H9 (cell line): ENCODE measurements around the gene TPRG1. TPM values are rescaled to one million over a fixed set of nuclear protein-coding genes. Genes with fewer than 3 reads are reported as not detected.

Experiments used
- DNase-seq: peaks from one replicate; pipeline ENCODE4 v3.0.0-alpha.2; 2017
- H2AFZ ChIP-seq: one replicate; pipeline ENCODE4 v1.6.1; 2013; ENCODE audit warnings: mild to moderate bottlenecking, low read length, control low read depth, moderate library complexity
- H2AK5ac ChIP-seq: 2 replicates; pipeline ENCODE4 v1.6.1; 2013; ENCODE audit warnings: low read length, control low read depth, mixed read lengths; ENCODE audit not compliant: insufficient read length
- H2BK120ac ChIP-seq: one replicate; pipeline ENCODE4 v1.6.1; 2013; ENCODE audit warnings: low read depth, mild to moderate bottlenecking, low read length, control low read depth, inconsistent platforms; ENCODE audit not compliant: poor library complexity, severe bottlenecking
- H2BK12ac ChIP-seq: 2 replicates; pipeline ENCODE4 v1.6.1; 2013; ENCODE audit warnings: low read length, control low read depth, mixed read lengths, low read depth; ENCODE audit not compliant: insufficient read length
- H2BK15ac ChIP-seq: 2 replicates; pipeline ENCODE4 v1.6.1; 2013; ENCODE audit warnings: low read depth, low read length, control low read depth
- H2BK20ac ChIP-seq: one replicate; pipeline ENCODE4 v1.6.1; 2013; ENCODE audit warnings: low read depth, mild to moderate bottlenecking, low read length, control low read depth, inconsistent platforms; ENCODE audit not compliant: poor library complexity, severe bottlenecking
- H2BK5ac ChIP-seq: 2 replicates; pipeline ENCODE4 v1.6.1; 2013; ENCODE audit warnings: low read length, control low read depth, mixed read lengths; ENCODE audit not compliant: insufficient read length
- H3K14ac ChIP-seq: 2 replicates; pipeline ENCODE4 v1.6.1; 2013; ENCODE audit warnings: low read length, control low read depth; ENCODE audit not compliant: insufficient read depth
- H3K18ac ChIP-seq: 2 replicates; pipeline ENCODE4 v1.6.1; 2013; ENCODE audit warnings: low read depth, mild to moderate bottlenecking, mixed read lengths, low read length, control low read depth; ENCODE audit not compliant: insufficient read length
- H3K23ac ChIP-seq: 2 replicates; pipeline ENCODE4 v1.6.1; 2013; ENCODE audit warnings: low read length, control low read depth, mixed read lengths, low read depth; ENCODE audit not compliant: insufficient read length
- H3K23me2 ChIP-seq: 2 replicates; pipeline ENCODE4 v1.6.1; 2013; ENCODE audit warnings: low read depth, mild to moderate bottlenecking, mixed read lengths, low read length, control low read depth; ENCODE audit not compliant: insufficient read length, poor library complexity, severe bottlenecking
- H3K27ac ChIP-seq: 2 replicates; pipeline ENCODE4 v1.5.1; 2013; ENCODE audit warnings: low read length, control low read depth, mixed read lengths, low read depth; ENCODE audit not compliant: insufficient read length
- H3K27me3 ChIP-seq: 2 replicates; pipeline ENCODE4 v1.6.1; 2013; ENCODE audit warnings: low read length, control low read depth, inconsistent platforms; ENCODE audit not compliant: insufficient read depth
- H3K4ac ChIP-seq: 2 replicates; pipeline ENCODE4 v1.6.1; 2013; ENCODE audit warnings: low read depth, mild to moderate bottlenecking, control low read depth, inconsistent platforms, low read length, moderate library complexity
- H3K4me1 ChIP-seq: 2 replicates; pipeline ENCODE4 v1.6.1; 2013; ENCODE audit warnings: low read length, control low read depth, inconsistent platforms; ENCODE audit not compliant: insufficient read depth
- H3K4me2 ChIP-seq: 2 replicates; pipeline ENCODE4 v1.6.1; 2013; ENCODE audit warnings: low read length, control low read depth, mixed read lengths; ENCODE audit not compliant: insufficient read length, insufficient read depth
- H3K56ac ChIP-seq: 2 replicates; pipeline ENCODE4 v1.6.1; 2013; ENCODE audit warnings: low read depth, mild to moderate bottlenecking, mixed read lengths, low read length, control low read depth; ENCODE audit not compliant: insufficient read length
- H3K79me1 ChIP-seq: 2 replicates; pipeline ENCODE4 v1.6.1; 2013; ENCODE audit warnings: low read depth, mild to moderate bottlenecking, moderate library complexity, low read length, control low read depth, inconsistent platforms; ENCODE audit not compliant: insufficient read depth, poor library complexity, severe bottlenecking
- H3K79me2 ChIP-seq: 2 replicates; pipeline ENCODE4 v1.6.1; 2013; ENCODE audit warnings: low read length, control low read depth, inconsistent platforms; ENCODE audit not compliant: insufficient read depth
- H3K9ac ChIP-seq: 2 replicates; pipeline ENCODE4 v1.6.1; 2013; ENCODE audit warnings: low read length, control low read depth, mixed read lengths; ENCODE audit not compliant: insufficient read length; ENCODE audit errors: extremely low read depth
- H3K9me3 ChIP-seq: one replicate; pipeline ENCODE4 v1.6.1; 2013; ENCODE audit warnings: low read depth, low read length, inconsistent platforms; ENCODE audit not compliant: control insufficient read depth
- H3T11ph ChIP-seq: one replicate; pipeline ENCODE4 v1.6.1; 2013; ENCODE audit warnings: mild to moderate bottlenecking, low read length, control low read depth, inconsistent platforms
- H4K20me1 ChIP-seq: one replicate; pipeline ENCODE4 v1.6.1; 2013; ENCODE audit not compliant: control insufficient read depth, insufficient read length, insufficient read depth
- H4K5ac ChIP-seq: 2 replicates; pipeline ENCODE4 v1.6.1; 2013; ENCODE audit warnings: low read depth, mild to moderate bottlenecking, mixed read lengths, low read length, control low read depth; ENCODE audit not compliant: insufficient read length
- H4K8ac ChIP-seq: replicated peaks from 2 replicates; pipeline ENCODE4 v1.6.1; 2013; ENCODE audit warnings: low read length, control low read depth, mixed read lengths, low read depth; ENCODE audit not compliant: insufficient read length
- H4K91ac ChIP-seq: 2 replicates; pipeline ENCODE4 v1.6.1; 2013; ENCODE audit warnings: low read depth, mild to moderate bottlenecking, moderate library complexity, mixed read lengths, low read length, control low read depth; ENCODE audit not compliant: insufficient read length
- H3K27ac Mint-ChIP-seq, 3 experiments: 2 replicates in 2 of 3; 3 replicates in 1 of 3; pipeline ENCODE4 v1.8.0; 2020 to 2021; ENCODE audit warnings: mixed read lengths in 3 of 3, mild to moderate bottlenecking in 1 of 3, moderate library complexity in 1 of 3
- H3K27me3 Mint-ChIP-seq: 2 replicates; pipeline ENCODE4 v1.8.0; 2021; ENCODE audit warnings: low read depth, mild to moderate bottlenecking, moderate library complexity, mixed read lengths
- H3K36me3 Mint-ChIP-seq, 3 experiments: 2 replicates in 2 of 3; 3 replicates in 1 of 3; pipeline ENCODE4 v1.8.0; 2020 to 2021; ENCODE audit warnings: low read depth in 3 of 3, mixed read lengths in 3 of 3; ENCODE audit not compliant: insufficient read depth in 1 of 3
- H3K4me1 Mint-ChIP-seq, 2 experiments: 2 replicates each; pipeline ENCODE4 v1.8.0; 2020; ENCODE audit warnings: mixed read lengths in 2 of 2
- H3K4me3 Mint-ChIP-seq, 2 experiments: 2 replicates in 1 of 2; 3 replicates in 1 of 2; pipeline ENCODE4 v1.8.0; 2020 to 2021; ENCODE audit warnings: mild to moderate bottlenecking in 2 of 2, mixed read lengths in 2 of 2, moderate library complexity in 1 of 2
- H3K9me3 Mint-ChIP-seq, 2 experiments: 2 replicates in 1 of 2; 3 replicates in 1 of 2; pipeline ENCODE4 v1.8.0; 2020; ENCODE audit warnings: mild to moderate bottlenecking in 2 of 2, mixed read lengths in 2 of 2, moderate library complexity in 1 of 2
- WGBS: extraction: QIAGEN DNeasy Blood & Tissue Kit; methylation state at CpG from one replicate; pipeline ENCODE4 v1.1.7; 2013; ENCODE audit warnings: missing lambda C conversion rate, low lambda C conversion rate, mixed read lengths; ENCODE audit not compliant: insufficient read length; ENCODE audit errors: extremely low coverage; 5-methylcytosine and 5-hydroxymethylcytosine counted together
- total RNA-seq: library from RNA; stranded (reverse); gene quantifications from 2 replicates; pipeline ENCODE4 v1.2.1, GENCODE V29; 2021
- TF ChIP-seq, protein P1 (sequence below): fragments of 200-600 bp; sonication (generic); conservative IDR thresholded peaks from 3 replicates; pipeline ENCODE4 v1.8.0; 2021; ENCODE audit warnings: antibody characterized with exemption, mild to moderate bottlenecking

Gene TPRG1
- total RNA-seq, 1 experiment from 2014 or later, result 0.66 TPM

DNA sequence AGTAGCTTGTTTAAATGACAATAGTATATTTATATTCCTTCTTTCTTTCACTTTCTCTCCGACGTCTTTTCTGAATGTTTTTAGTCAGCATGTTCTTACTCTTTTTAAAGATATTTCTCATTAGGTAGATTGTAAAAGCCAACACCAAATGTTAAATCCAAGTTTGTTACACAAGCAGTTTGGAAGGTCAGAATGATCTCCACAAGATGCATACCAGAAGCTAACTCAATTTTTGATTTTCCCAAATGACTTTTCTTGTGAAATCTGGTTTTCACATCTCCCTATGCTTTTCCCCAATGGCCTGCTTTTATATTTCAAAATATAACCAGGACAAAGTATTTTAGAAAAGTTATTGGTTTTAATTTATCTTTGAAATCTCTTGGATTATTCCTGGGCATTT lies 49.7 kb upstream of the TPRG1 start:
- no peak overlapping the region for H4K5ac ChIP-seq
- no peak for DNase-seq
- H3K4me1 ChIP-seq, result no peaks in the 10 kb centered on the region
- H4K91ac ChIP-seq, result no peak overlapping the region
- H3K56ac ChIP-seq, result no peak overlapping the region
- H3K79me1 ChIP-seq, result no peaks in the 10 kb centered on the region
- Mint-ChIP-seq H3K9me3 (peaks cover 9 to 12% of the 10 kb centered on the region in 2 experiments), H3K4me3 (no peak overlapping the region), H3K36me3 (peaks cover 0 to 17% (median 3%) of the 10 kb centered on the region in 3 experiments; a peak in 5 of 7 replicates), H3K27ac (no peak overlapping the region), H3K27me3 (no peaks in the 10 kb centered on the region), H3K4me1 (peaks cover 2 to 5% of the 10 kb centered on the region in 2 experiments; a peak in 2 of 4 replicates)
- H3T11ph ChIP-seq, result no peak overlapping the region
- H2BK5ac ChIP-seq, result no peak overlapping the region
- no peak overlapping the region for H3K4ac ChIP-seq
- H2AFZ ChIP-seq, result no peak overlapping the region
- no peaks in the 10 kb centered on the region for H3K79me2 ChIP-seq
- H3K27ac ChIP-seq, result no peak overlapping the region
- H2BK15ac ChIP-seq, result no peak overlapping the region
- no peak overlapping the region for H2BK120ac ChIP-seq
- no peaks in the 10 kb centered on the region for H3K27me3 ChIP-seq
- no peak overlapping the region for H3K4me2 ChIP-seq
- no peaks in the 10 kb centered on the region for H3K23me2 ChIP-seq
- no peak overlapping the region for H3K9ac ChIP-seq
- no peak overlapping the region for H2AK5ac ChIP-seq
- no peak overlapping the region for H3K23ac ChIP-seq
- WGBS, result no CpG with 5 or more reads among the region's 2 CpGs
- no peak overlapping the region for H2BK20ac ChIP-seq
- H4K20me1 ChIP-seq, result no peaks in the 10 kb centered on the region
- TF ChIP-seq, protein P1, sequence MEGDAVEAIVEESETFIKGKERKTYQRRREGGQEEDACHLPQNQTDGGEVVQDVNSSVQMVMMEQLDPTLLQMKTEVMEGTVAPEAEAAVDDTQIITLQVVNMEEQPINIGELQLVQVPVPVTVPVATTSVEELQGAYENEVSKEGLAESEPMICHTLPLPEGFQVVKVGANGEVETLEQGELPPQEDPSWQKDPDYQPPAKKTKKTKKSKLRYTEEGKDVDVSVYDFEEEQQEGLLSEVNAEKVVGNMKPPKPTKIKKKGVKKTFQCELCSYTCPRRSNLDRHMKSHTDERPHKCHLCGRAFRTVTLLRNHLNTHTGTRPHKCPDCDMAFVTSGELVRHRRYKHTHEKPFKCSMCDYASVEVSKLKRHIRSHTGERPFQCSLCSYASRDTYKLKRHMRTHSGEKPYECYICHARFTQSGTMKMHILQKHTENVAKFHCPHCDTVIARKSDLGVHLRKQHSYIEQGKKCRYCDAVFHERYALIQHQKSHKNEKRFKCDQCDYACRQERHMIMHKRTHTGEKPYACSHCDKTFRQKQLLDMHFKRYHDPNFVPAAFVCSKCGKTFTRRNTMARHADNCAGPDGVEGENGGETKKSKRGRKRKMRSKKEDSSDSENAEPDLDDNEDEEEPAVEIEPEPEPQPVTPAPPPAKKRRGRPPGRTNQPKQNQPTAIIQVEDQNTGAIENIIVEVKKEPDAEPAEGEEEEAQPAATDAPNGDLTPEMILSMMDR, result no peak
- H3K9me3 ChIP-seq, result peaks cover 6% of the 10 kb centered on the region
- no peak overlapping the region for H2BK12ac ChIP-seq
- no peak overlapping the region for H3K14ac ChIP-seq
- H4K8ac ChIP-seq, result no peak overlapping the region
- no peak overlapping the region for H3K18ac ChIP-seq
